CD4-positive, alpha-beta T cell treated with Interleukin-15 for 1 hour (primary cell): ENCODE results near the gene TENT4B.
"Not testable (repeated sequence)": the region's sequence is repeated elsewhere in the genome, so short reads cannot be mapped to it uniquely, and the experiment has no call there.

Source experiments
- DNase-seq: peaks from one replicate; pipeline ENCODE4 v3.0.0-alpha.2; 2020

Gene TENT4B

DNA sequence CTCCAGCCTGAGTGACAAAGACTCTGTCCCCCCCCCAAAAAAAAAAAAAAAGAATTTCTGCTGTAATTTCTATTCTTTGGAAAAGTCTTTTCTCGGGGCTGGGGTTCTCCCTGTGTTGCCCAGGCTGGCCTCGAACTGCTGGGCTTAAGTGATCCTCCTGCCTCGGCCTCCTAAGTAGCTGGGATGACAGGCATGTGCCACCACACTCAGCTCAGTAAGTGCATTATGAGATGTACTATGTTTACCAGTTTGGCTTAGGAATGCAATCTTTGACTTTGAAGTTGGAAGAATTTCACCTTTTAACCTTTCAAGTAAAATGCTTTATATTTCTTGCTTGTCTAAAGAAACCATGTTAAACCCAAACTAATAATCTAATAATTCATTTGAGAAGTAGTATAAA, 85.2 kb downstream of the TENT4B start:
- no peak for DNase-seq

- no peak for DNase-seq
These were observed 85.8 kb downstream of the TENT4B start for GRCh38 chr16:50238868-50239301.

DNA sequence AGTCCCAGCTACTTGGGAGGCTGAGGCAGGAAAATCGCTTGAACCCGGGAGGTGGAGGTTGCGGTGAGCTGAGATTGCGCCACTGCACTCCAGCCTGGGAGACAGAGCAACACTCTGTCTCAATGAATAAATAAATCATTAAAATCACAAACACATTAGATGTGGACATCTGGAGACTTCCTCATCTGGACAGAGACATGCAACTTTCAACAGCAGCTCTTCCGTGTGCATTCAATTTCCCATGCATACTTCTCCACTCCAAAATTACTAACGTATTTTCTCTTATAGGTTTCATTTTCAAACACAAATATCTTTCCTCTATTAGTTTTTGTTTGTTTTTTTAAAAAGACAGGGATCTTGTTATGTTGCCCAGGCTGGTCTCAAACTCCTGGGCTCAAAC, 89.9 kb downstream of the TENT4B start:
- not testable (repeated sequence) for DNase-seq

- no peak for DNase-seq
These were observed 91.0 kb downstream of the TENT4B start for GRCh38 chr16:50244140-50244503.

- no peak for DNase-seq
These were observed 91.7 kb downstream of the TENT4B start for GRCh38 chr16:50244504-50245416.

- DNase-seq = peak; percentile 46
These were observed 92.6 kb downstream of the TENT4B start for GRCh38 chr16:50245417-50246298.

- no peak for DNase-seq
These were observed 93.4 kb downstream of the TENT4B start for GRCh38 chr16:50246299-50247122.

DNA sequence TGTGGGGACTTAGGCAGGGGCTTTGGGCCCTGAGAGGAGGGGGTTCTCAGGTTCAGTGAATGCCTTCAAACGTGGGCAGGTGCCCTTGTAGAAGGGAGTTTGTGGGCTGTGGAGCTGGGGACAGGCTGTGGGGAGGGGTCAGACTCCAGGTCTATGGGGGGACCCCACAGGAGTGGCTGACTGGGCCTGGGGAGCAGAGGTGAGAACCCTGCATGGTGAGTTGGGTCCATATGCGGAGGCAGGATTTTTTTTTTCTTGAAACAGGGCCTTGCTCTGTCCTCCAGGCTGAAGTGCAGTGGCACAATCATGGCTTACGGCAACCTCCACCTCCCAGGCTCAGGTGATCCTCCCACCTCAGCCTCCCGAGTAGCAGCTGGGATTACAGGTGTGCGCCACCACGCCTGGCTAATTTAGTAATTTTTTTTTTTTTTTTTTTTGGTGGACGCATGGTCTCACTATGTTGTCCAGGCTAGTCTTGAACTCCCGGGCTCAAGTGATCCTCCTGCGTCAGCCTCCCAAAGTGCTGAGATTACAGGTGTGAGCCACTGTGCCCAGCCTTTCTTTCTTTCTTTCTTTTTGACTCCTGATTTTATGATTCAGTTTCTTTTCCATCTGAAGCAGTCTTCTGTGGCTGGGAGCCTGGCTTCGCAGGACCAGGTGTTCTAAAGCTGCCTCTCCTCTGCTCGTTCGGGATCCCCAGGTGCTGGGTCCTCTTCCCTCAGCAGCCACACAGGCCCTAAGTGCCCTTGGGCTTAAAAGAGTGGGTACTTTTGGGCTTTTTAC, 94.2 kb downstream of the TENT4B start:
- DNase-seq = no peak

DNA sequence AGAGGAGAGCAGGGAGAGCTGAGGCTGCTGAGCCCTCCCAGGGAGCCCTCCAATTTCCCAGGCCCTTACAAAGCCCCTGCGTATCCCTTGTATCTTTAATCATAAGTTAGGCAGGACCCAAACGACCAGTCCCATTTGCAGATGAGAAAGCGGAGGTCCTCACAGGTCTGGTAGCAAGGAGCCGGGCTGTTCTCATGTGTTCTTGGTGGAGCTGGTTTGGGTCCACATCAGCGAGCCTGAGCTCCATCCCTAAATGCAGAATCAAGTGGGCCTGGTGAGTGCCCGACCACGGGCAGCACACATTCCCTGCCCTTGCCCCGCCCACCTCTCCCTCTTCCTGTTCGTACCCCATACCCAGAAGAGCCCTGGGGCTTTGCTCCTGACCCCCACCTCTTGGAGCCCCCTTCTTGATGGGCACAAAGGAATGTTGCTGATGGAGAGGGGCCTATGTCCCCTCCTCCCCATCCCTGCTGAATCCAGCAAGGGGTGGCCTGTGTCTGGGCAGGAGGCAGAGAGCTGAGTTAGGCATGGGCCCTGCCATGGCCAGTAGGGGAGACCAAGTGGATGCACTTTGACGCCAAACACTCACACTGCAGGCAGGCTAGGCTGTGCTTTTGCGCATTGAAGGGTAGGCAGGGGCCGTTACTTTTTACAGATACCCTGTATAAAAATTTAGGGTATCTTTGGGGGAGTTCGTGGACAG, 95.0 kb downstream of the TENT4B start:
- DNase-seq = no peak

DNA sequence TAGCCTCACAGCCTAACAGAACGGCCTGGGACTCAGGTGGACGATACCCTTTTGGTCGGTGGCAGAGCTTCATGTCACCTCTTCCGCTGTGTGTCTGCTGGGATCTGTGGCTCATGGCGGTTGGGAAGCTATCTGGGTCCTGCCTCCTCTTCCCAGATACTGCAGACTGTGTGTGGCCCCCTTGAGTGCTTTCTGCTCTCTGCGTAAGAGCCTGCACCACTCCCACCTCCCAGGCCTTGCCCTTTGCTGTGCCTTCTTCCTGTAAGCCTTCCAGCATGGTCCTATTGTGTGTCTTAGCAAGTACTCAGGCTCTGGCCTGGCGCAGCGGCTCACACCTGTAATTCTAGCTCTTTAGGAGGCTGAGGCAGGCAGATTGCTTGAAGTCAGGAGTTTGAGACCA, 95.7 kb downstream of the TENT4B start:
- DNase-seq = no peak

- no peak for DNase-seq
These were observed 98.4 kb downstream of the TENT4B start for GRCh38 chr16:50251375-50252081.

- DNase-seq = no peak
These were observed 99.0 kb downstream of the TENT4B start for GRCh38 chr16:50252082-50252611.

DNA sequence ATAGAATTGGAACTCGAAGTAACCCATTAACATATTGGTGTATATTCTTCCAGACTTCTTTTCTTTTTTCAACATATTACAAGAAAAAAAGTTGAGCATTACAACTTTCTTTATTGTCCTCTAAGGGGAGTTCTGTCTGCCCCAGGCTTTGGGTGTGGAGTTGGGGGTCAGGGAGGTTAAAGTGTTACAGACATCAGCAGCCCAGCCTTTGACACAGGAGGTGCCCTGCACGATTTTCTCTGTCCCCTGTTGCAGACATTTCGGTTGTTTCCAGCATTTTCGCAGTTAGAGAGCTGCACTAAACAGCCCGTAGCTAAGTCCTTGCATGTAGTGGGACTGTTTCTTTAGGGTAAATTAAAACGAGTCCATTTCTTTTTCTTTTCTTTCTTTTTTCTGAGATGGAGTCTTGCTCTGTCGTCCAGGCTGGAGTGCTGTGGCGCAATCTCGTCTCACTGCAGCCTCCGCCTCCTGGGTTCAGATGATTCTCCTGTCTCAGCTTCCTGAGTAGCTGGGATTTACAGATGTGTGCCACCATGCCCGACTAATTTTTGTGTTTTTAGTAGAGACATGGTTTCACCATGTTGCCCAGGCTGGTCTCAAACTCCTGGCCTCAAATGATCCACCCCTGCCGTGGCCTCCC, 99.9 kb downstream of the TENT4B start:
- DNase-seq = no peak

DNA sequence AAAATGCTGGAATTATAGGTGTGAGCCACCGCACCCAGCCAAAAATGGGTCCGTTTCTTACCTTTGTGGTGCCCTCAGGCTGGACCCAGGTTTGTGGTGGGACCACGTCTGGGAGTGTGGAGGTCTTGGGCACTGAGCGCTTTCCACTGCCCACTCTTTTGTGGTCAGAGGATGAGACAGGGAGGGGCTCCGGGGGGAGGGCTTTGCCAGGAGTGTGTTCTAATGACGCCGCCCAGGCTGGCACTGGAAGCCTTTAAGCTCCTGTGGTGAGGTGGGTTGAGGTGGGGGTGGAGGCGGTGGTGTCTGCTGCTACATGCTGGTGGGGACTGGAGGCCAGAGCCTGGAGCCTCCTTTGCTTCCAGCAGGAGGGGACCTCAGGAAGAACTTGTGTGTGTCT, 100.4 kb downstream of the TENT4B start:
- no peak for DNase-seq

DNA sequence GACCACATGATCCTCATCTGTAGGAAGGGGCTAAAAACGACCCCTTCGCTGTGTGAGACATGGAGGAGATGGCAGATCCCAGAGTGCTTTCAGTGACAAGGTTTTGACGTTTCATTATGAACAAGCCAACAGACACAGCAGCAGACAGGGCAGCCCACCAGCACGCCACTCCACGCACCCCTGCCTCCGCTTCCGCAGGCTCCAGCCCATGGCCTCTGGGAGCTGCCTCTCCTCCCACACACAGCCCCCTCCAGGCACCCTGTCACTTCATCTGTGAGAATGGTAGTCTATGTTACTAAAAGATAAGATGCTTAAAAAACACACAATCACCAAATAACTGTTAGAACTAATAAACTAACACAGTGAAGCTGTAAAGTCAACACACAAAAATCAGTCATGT, 101.0 kb downstream of the TENT4B start:
- DNase-seq = no peak

GRCh38 chr16:50255538-50255937, 102.4 kb downstream of the TENT4B start:
- DNase-seq = no peak

GRCh38 chr16:50256604-50257003, 103.5 kb downstream of the TENT4B start:
- DNase-seq = no peak

GRCh38 chr16:50257876-50258275, 104.8 kb downstream of the TENT4B start:
- DNase-seq = no peak

GRCh38 chr16:50259334-50260205, 106.5 kb downstream of the TENT4B start:
- no peak for DNase-seq
